Measurements from ENCODE around the gene MAL.

The MAL gene

GRCh38 chr2:94996305-94997100 is 29.0 kb upstream of the MAL start:
- DNase-seq, result no peak

GRCh38 chr2:94997981-94998930 is 27.3 kb upstream of the MAL start:
- DNase-seq, result no peak

- DNase-seq, result no peak
Measured at GRCh38 chr2:94999431-94999883, 26.1 kb upstream of the MAL start.

GRCh38 chr2:95001051-95001562 is 24.4 kb upstream of the MAL start:
- no peak for DNase-seq

GRCh38 chr2:95001701-95002100 is 23.8 kb upstream of the MAL start:
- DNase-seq, result no peak

- no peak for DNase-seq
Measured at GRCh38 chr2:95002498-95002897, 23.0 kb upstream of the MAL start.

- no peak for DNase-seq
Measured at GRCh38 chr2:95004287-95004686, 21.2 kb upstream of the MAL start.

- DNase-seq, result no peak
Measured at GRCh38 chr2:95004711-95005110, 20.8 kb upstream of the MAL start.

- DNase-seq, result no peak
Measured at GRCh38 chr2:95005726-95006125, 19.8 kb upstream of the MAL start.

GRCh38 chr2:95006588-95006987 is 18.9 kb upstream of the MAL start:
- DNase-seq, result no peak

GRCh38 chr2:95007031-95007609 is 18.4 kb upstream of the MAL start:
- no peak for DNase-seq

- DNase-seq, result no peak
Measured at GRCh38 chr2:95007822-95008221, 17.7 kb upstream of the MAL start.

GRCh38 chr2:95008306-95008705 is 17.2 kb upstream of the MAL start:
- no peak for DNase-seq

GRCh38 chr2:95008996-95009395 is 16.5 kb upstream of the MAL start:
- no peak for DNase-seq

- DNase-seq, result no peak
Measured at GRCh38 chr2:95009412-95009811, 16.1 kb upstream of the MAL start.

- no peak for DNase-seq
Measured at GRCh38 chr2:95010126-95010525, 15.4 kb upstream of the MAL start.

- no peak for DNase-seq
Measured at GRCh38 chr2:95010718-95011117, 14.8 kb upstream of the MAL start.

- no peak for DNase-seq
Measured at GRCh38 chr2:95012881-95013550, 12.5 kb upstream of the MAL start.

- no peak for DNase-seq
Measured at GRCh38 chr2:95013726-95014125, 11.8 kb upstream of the MAL start.

GRCh38 chr2:95014126-95014708 is 11.3 kb upstream of the MAL start:
- no peak for DNase-seq

GRCh38 chr2:95015261-95015912 is 10.1 kb upstream of the MAL start:
- no peak for DNase-seq

GRCh38 chr2:95016616-95017015 is 8.9 kb upstream of the MAL start:
- no peak for DNase-seq

All from stimulated activated CD4-positive, alpha-beta T cell treated with anti-CD3 and anti-CD28 coated beads, Interleukin-2, amount 100 ng/mL, for 48 hours (primary cell).